OCI-LY1 (cell line): Measurements from ENCODE around the gene LPCAT1.

Source experiments
- H2AFZ ChIP-seq: fragments of 200-600 bp; sonication (generic), shearing (Covaris generic); 2 replicates; pipeline ENCODE4 v1.6.0; 2014; ENCODE audit warnings: antibody characterized with exemption, mild to moderate bottlenecking, low read length
- H3F3A ChIP-seq: fragments of 200-600 bp; sonication (generic), shearing (Covaris generic); 2 replicates; pipeline ENCODE4 v1.6.0; 2014; ENCODE audit warnings: mild to moderate bottlenecking, antibody characterized with exemption, low read length, moderate library complexity; ENCODE audit not compliant: insufficient read depth
- H3K27ac ChIP-seq: fragments of 200-600 bp; sonication (generic); 2 replicates; pipeline ENCODE4 v1.5.1; 2014; ENCODE audit warnings: low read length, mixed run types, mild to moderate bottlenecking, low read depth; ENCODE audit not compliant: poor library complexity, severe bottlenecking
- H3K27me3 ChIP-seq: fragments of 200-600 bp; sonication (generic); 2 replicates; pipeline ENCODE4 v1.6.0; 2014; ENCODE audit warnings: antibody characterized with exemption, mild to moderate bottlenecking, low read length, moderate library complexity; ENCODE audit not compliant: insufficient read depth
- H3K36me3 ChIP-seq: fragments of 200-600 bp; sonication (generic); 2 replicates; pipeline ENCODE4 v1.6.1; 2014; ENCODE audit warnings: mild to moderate bottlenecking, antibody characterized with exemption, low read length, moderate library complexity, mixed read lengths; ENCODE audit not compliant: insufficient read depth
- H3K4me1 ChIP-seq: fragments of 200-600 bp; sonication (generic); 2 replicates; pipeline ENCODE4 v1.5.1; 2014; ENCODE audit warnings: mild to moderate bottlenecking, low read length, moderate library complexity; ENCODE audit not compliant: insufficient read depth, severe bottlenecking
- H3K4me2 ChIP-seq: fragments of 200-600 bp; sonication (generic), shearing (Covaris generic); 2 replicates; pipeline ENCODE4 v1.6.1; 2014; ENCODE audit warnings: low read length
- H3K4me3 ChIP-seq: fragments of 200-600 bp; sonication (generic); 2 replicates; pipeline ENCODE4 v1.5.1; 2014; ENCODE audit warnings: low read length, low read depth, mild to moderate bottlenecking, mixed read lengths; ENCODE audit not compliant: poor library complexity, severe bottlenecking
- H3K79me2 ChIP-seq: fragments of 200-600 bp; shearing (Covaris generic); 2 replicates; pipeline ENCODE4 v1.6.1; 2016; ENCODE audit warnings: mixed run types, low read length, mixed read lengths; ENCODE audit not compliant: insufficient read depth
- H3K9ac ChIP-seq: fragments of 200-600 bp; sonication (generic), shearing (Covaris generic); 2 replicates; pipeline ENCODE4 v1.6.1; 2014; ENCODE audit warnings: mild to moderate bottlenecking, low read length, mixed read lengths
- H3K9me2 ChIP-seq: fragments of 200-600 bp; sonication (generic), shearing (Covaris generic); 2 replicates; pipeline ENCODE4 v1.6.1; 2014; ENCODE audit warnings: low read depth, mild to moderate bottlenecking, low read length, mixed read lengths
- H3K9me3 ChIP-seq: fragments of 200-600 bp; shearing (Covaris generic); 2 replicates; pipeline ENCODE4 v1.6.1; 2014; ENCODE audit warnings: low read length, mixed read lengths
- H4K20me1 ChIP-seq: fragments of 200-600 bp; sonication (generic), shearing (Covaris generic); 2 replicates; pipeline ENCODE4 v1.6.0; 2016; ENCODE audit warnings: mild to moderate bottlenecking, low read length; ENCODE audit not compliant: insufficient read depth
- CTCF ChIP-seq: fragments of 200-600 bp; sonication (generic), shearing (Covaris generic); IDR thresholded peaks from 2 replicates; pipeline ENCODE4 v1.5.1; 2017; ENCODE audit warnings: mild to moderate bottlenecking, antibody characterized with exemption, low read length, moderate library complexity, mixed read lengths
- EZH2 ChIP-seq: fragments of 200-600 bp; sonication (generic), shearing (Covaris generic); IDR thresholded peaks from 2 replicates; pipeline ENCODE4 v1.8.0; 2017; ENCODE audit warnings: borderline replicate concordance, mixed run types, mild to moderate bottlenecking, antibody characterized with exemption, low read length, moderate library complexity, mixed read lengths

Gene LPCAT1

DNA sequence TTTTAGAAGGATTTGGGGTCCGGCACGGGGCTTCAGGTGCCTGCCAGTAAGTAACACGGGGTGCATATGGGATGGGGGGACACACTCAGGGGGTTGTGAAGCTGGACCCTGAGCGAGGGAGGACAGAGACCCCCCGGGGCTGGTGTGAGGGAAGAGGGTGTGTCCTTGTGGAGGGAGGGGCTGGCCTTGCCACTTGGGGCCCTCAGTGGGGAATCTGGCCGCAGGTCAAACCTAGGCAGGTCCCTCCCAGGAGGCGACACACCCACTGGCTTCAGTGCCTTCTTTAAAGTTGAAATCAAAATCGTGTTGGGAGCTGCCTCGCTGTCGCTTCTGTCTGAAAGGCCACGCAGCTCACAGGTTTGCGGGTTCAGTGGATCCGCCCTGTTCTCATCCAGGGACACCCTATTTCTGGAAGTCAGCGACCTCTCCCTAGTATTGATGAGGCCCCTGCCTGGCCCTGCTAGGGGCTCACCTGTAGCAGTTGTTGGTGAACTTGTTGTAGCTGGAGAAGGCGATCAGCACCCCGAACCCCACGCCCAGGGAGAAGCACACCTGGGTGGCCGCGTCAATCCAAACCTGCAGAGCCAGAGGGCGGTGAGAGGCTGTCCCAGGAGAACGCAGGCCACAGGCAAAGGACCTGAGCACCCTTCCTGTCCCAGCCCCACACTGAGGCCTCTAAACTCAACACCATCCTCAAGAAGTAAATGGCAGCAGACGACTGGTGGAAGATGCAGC, 108.0 kb downstream of the LPCAT1 start:
- Histone ChIP-seq H3K4me2 (no peak overlapping the region), H4K20me1 (no peaks in the 10 kb centered on the region), H3K9ac (no peak overlapping the region), H3K79me2 (no peaks in the 10 kb centered on the region), H3K4me1 (no peaks in the 10 kb centered on the region), H3K4me3 (no peak overlapping the region), H3K27ac (no peak overlapping the region), H3K36me3 (no peaks in the 10 kb centered on the region), H3K9me2 (no peaks in the 10 kb centered on the region), H3F3A (no peaks in the 10 kb centered on the region), H2AFZ (no peak overlapping the region), H3K9me3 (no peaks in the 10 kb centered on the region), H3K27me3 (no peaks in the 10 kb centered on the region)
- TF ChIP-seq CTCF (no peak), EZH2 (no peak)

DNA sequence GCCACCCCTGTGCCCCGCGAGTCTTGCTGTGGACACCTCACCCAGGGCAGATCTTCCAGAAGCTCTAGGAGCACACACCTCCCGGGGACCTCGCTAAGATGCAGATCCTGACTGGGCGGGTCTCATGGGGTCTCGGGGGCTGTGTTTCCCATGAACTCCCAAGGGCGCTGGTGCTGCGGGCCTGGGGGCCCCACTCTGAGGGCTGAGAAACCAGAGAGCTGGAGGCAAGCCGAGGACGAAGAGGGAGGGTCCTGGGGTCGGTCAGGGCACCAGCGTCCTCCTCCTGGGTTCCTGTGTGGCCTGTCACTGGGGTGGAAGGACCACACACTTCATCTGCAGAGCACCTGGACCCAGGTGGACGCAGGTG, 108.7 kb downstream of the LPCAT1 start:
- TF ChIP-seq EZH2 (no peak), CTCF (no peak)
- H3K4me2 ChIP-seq: no peak overlapping the region
- no peaks in the 10 kb centered on the region for H3K9me3 ChIP-seq
- no peaks in the 10 kb centered on the region for H3K9me2 ChIP-seq
- no peaks in the 10 kb centered on the region for H3K79me2 ChIP-seq
- no peaks in the 10 kb centered on the region for H3K27me3 ChIP-seq
- H3K36me3 ChIP-seq: no peaks in the 10 kb centered on the region
- no peaks in the 10 kb centered on the region for H3K4me1 ChIP-seq
- H3K9ac ChIP-seq: no peak overlapping the region
- H2AFZ ChIP-seq: no peak overlapping the region
- no peaks in the 10 kb centered on the region for H3F3A ChIP-seq
- H3K27ac ChIP-seq: no peak overlapping the region
- no peaks in the 10 kb centered on the region for H4K20me1 ChIP-seq
- no peak overlapping the region for H3K4me3 ChIP-seq

- Histone ChIP-seq H3K4me3 (no peak overlapping the region), H3K9ac (no peak overlapping the region), H2AFZ (no peak overlapping the region), H3K36me3 (no peaks in the 10 kb centered on the region), H3K9me3 (no peaks in the 10 kb centered on the region), H3K4me1 (no peaks in the 10 kb centered on the region), H3K9me2 (no peaks in the 10 kb centered on the region), H3K79me2 (no peaks in the 10 kb centered on the region), H3K27ac (no peak overlapping the region), H3K27me3 (no peaks in the 10 kb centered on the region), H3F3A (no peaks in the 10 kb centered on the region), H3K4me2 (no peak overlapping the region), H4K20me1 (no peaks in the 10 kb centered on the region)
- no peak for TF ChIP-seq CTCF
- no peak for TF ChIP-seq EZH2
Observed at GRCh38 chr5:1414311-1415058, 109.3 kb downstream of the LPCAT1 start.
